Parietal lobe (tissue), 1 donor: ENCODE results near the gene THSD7A. TPM values are rescaled to one million over a fixed set of nuclear protein-coding genes. Genes with fewer than 3 reads are reported as not detected.

Source experiments
- total RNA-seq: library from RNA; depleted of rRNA; stranded (reverse); fragments of >200 nt; gene quantifications from one replicate; pipeline ENCODE4 v1.2.3, GENCODE V29; 2014

Gene THSD7A
- 41.6 TPM for total RNA-seq

GRCh38 chr7:11831736-11832495, at the start of gene THSD7A:
Gene THSD7A, minus strand, starts transcription at chr7:11832198. Its CDS starts 252 bp downstream, at chr7:11831946.

